ENCODE data around the gene P2RY14. TPM values are rescaled to one million over a fixed set of nuclear protein-coding genes. Genes with fewer than 3 reads are reported as not detected.

The P2RY14 gene
- total and polyA plus RNA-seq, 2 experiments from 2014 or later, result 0.95 TPM; not detected in 1

GRCh38 chr3:151283387-151283786 lies 5.0 kb upstream of the P2RY14 start (continued):
- TF ChIP-seq, protein P1, sequence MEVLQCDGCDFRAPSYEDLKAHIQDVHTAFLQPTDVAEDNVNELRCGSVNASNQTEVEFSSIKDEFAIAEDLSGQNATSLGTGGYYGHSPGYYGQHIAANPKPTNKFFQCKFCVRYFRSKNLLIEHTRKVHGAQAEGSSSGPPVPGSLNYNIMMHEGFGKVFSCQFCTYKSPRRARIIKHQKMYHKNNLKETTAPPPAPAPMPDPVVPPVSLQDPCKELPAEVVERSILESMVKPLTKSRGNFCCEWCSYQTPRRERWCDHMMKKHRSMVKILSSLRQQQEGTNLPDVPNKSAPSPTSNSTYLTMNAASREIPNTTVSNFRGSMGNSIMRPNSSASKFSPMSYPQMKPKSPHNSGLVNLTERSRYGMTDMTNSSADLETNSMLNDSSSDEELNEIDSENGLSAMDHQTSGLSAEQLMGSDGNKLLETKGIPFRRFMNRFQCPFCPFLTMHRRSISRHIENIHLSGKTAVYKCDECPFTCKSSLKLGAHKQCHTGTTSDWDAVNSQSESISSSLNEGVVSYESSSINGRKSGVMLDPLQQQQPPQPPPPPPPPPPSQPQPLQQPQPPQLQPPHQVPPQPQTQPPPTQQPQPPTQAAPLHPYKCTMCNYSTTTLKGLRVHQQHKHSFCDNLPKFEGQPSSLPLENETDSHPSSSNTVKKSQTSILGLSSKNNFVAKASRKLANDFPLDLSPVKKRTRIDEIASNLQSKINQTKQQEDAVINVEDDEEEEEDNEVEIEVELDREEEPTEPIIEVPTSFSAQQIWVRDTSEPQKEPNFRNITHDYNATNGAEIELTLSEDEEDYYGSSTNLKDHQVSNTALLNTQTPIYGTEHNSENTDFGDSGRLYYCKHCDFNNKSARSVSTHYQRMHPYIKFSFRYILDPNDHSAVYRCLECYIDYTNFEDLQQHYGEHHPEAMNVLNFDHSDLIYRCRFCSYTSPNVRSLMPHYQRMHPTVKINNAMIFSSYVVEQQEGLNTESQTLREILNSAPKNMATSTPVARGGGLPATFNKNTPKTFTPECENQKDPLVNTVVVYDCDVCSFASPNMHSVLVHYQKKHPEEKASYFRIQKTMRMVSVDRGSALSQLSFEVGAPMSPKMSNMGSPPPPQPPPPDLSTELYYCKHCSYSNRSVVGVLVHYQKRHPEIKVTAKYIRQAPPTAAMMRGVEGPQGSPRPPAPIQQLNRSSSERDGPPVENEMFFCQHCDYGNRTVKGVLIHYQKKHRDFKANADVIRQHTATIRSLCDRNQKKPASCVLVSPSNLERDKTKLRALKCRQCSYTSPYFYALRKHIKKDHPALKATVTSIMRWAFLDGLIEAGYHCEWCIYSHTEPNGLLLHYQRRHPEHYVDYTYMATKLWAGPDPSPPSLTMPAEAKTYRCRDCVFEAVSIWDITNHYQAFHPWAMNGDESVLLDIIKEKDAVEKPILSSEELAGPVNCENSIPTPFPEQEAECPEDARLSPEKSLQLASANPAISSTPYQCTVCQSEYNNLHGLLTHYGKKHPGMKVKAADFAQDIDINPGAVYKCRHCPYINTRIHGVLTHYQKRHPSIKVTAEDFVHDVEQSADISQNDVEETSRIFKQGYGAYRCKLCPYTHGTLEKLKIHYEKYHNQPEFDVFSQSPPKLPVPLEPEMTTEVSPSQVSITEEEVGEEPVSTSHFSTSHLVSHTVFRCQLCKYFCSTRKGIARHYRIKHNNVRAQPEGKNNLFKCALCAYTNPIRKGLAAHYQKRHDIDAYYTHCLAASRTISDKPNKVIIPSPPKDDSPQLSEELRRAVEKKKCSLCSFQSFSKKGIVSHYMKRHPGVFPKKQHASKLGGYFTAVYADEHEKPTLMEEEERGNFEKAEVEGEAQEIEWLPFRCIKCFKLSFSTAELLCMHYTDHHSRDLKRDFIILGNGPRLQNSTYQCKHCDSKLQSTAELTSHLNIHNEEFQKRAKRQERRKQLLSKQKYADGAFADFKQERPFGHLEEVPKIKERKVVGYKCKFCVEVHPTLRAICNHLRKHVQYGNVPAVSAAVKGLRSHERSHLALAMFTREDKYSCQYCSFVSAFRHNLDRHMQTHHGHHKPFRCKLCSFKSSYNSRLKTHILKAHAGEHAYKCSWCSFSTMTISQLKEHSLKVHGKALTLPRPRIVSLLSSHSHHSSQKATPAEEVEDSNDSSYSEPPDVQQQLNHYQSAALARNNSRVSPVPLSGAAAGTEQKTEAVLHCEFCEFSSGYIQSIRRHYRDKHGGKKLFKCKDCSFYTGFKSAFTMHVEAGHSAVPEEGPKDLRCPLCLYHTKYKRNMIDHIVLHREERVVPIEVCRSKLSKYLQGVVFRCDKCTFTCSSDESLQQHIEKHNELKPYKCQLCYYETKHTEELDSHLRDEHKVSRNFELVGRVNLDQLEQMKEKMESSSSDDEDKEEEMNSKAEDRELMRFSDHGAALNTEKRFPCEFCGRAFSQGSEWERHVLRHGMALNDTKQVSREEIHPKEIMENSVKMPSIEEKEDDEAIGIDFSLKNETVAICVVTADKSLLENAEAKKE (CRISPR knock-in tag; IDR thresholded peaks at IDR 0.05), result no peak
- TF ChIP-seq STAT1 (IDR thresholded peaks at IDR 0.05; ENCODE audit: unreplicated experiment), result no peak
- no peak for TF ChIP-seq EZH2 (IDR thresholded peaks at IDR 0.05; ENCODE audit: low read depth, unreplicated experiment)
- TF ChIP-seq NANOG (IDR thresholded peaks at IDR 0.05; ENCODE audit: borderline replicate concordance), result no peak
- TF ChIP-seq JUNB (IDR thresholded peaks at IDR 0.05; ENCODE audit: unreplicated experiment), result no peak
- no peak for TF ChIP-seq POLR2AphosphoS5 (IDR thresholded peaks at IDR 0.05; ENCODE audit: low read depth)

DNA sequence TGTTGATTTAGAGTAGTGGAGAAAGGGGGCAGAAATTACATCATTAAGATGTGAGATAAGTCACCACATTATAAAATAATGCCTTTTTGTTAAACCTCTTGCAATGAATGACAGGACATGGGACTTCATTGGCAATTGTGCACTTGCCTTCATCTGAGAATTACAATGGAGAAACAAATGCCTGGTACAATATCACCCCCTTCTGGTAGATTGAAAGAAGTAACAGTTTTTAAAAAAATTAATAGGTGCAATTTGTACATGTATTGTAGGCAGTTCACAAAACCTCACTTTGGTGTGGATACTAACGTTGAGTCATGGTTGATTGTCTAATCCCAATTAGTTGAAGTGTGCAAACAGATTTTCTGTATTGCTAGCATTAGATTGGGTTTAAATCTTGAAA lies 4.6 kb upstream of the P2RY14 start:
- Mint-ChIP-seq H3K4me1 (no peaks in the 10 kb centered on the region; the same call in 2 of the 3 replicates), H3K27ac (no peak overlapping the region), H3K9me3 (no peaks in the 10 kb centered on the region), H3K4me3 (no peak overlapping the region), H3K27me3 (ENCODE audit: insufficient read depth, low read depth, poor library complexity) (peaks cover 3% of the 10 kb centered on the region), H3K36me3 (ENCODE audit: low read depth) (no peaks in the 10 kb centered on the region)
- Histone ChIP-seq H3K27ac (ENCODE audit: low read depth) (no peak overlapping the region), H3K27me3 (ENCODE audit: insufficient read depth) (no peaks in the 10 kb centered on the region), H3K36me3 (ENCODE audit: insufficient read depth) (no peaks in the 10 kb centered on the region), H3K4me1 (ENCODE audit: insufficient read depth) (no peaks in the 10 kb centered on the region), H3K4me3 (no peak overlapping the region), H3K9me2 (ENCODE audit: insufficient read depth) (no peaks in the 10 kb centered on the region), H4K20me1 (replicated peaks; ENCODE audit: insufficient read depth) (0 out of 2 replicates have a peak, but pooled peaks cover 2% of the 10 kb centered on the region), H2AFZ (no peak overlapping the region), H3F3A (replicated peaks; ENCODE audit: low read depth) (no peaks in the 10 kb centered on the region), H3K4me2 (no peak overlapping the region), H3K79me2 (replicated peaks; ENCODE audit: insufficient read depth) (no peaks in the 10 kb centered on the region)
- DNase-seq (ENCODE audit: low spot score) (peak; percentile 41), ATAC-seq (no peak)
- no peak for TF ChIP-seq STAT1 (IDR thresholded peaks at IDR 0.05; ENCODE audit: unreplicated experiment)
- TF ChIP-seq, protein P2, sequence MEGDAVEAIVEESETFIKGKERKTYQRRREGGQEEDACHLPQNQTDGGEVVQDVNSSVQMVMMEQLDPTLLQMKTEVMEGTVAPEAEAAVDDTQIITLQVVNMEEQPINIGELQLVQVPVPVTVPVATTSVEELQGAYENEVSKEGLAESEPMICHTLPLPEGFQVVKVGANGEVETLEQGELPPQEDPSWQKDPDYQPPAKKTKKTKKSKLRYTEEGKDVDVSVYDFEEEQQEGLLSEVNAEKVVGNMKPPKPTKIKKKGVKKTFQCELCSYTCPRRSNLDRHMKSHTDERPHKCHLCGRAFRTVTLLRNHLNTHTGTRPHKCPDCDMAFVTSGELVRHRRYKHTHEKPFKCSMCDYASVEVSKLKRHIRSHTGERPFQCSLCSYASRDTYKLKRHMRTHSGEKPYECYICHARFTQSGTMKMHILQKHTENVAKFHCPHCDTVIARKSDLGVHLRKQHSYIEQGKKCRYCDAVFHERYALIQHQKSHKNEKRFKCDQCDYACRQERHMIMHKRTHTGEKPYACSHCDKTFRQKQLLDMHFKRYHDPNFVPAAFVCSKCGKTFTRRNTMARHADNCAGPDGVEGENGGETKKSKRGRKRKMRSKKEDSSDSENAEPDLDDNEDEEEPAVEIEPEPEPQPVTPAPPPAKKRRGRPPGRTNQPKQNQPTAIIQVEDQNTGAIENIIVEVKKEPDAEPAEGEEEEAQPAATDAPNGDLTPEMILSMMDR (conservative IDR thresholded peaks at IDR 0.05; ENCODE audit: low read depth in 2 of 2), result peak; percentile 67 to 78
